GM12864 (cell line): ENCODE data around the gene ZDHHC1.
"Not testable (repeated sequence)": the region's sequence is repeated elsewhere in the genome, so short reads cannot be mapped to it uniquely, and the experiment has no call there.

Source experiments
- DNase-seq: peaks from one replicate; pipeline ENCODE4 v3.0.0-alpha.2; 2011; ENCODE audit warnings: low read depth
- H3K4me3 ChIP-seq: 2 replicates; pipeline ENCODE4 v1.5.1; 2011; ENCODE audit warnings: mild to moderate bottlenecking, low read depth, low read length, control low read depth
- TF ChIP-seq, protein P1 (sequence below): IDR thresholded peaks from 2 replicates; pipeline ENCODE4 v1.5.1; 2011; ENCODE audit warnings: low read depth, mild to moderate bottlenecking, moderate library complexity, low read length, control low read depth, inconsistent platforms; ENCODE audit errors: missing control alignments

The ZDHHC1 gene

DNA sequence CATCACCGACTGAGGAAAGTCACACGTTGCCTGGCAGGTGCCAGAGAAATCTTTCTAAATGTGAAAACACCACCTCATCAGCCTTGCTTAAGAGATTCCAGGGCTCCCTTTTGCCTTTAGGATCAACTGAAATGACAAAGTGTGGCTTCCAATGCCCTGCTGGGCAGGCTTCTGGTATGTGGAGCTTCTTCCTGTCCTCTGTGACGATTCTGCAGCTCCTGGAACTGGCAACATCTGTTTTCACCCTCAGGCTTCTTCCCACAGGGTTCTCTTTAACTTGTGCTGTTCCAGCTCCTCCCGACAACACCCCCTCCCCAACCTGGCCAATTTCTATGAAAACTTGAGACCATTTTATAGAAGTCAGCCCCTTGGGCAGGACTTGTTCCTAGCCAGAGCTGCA, 4.8 kb upstream of the ZDHHC1 start:
- DNase-seq, result no peak
- H3K4me3 ChIP-seq, result no peak overlapping the region
- TF ChIP-seq, protein P1, sequence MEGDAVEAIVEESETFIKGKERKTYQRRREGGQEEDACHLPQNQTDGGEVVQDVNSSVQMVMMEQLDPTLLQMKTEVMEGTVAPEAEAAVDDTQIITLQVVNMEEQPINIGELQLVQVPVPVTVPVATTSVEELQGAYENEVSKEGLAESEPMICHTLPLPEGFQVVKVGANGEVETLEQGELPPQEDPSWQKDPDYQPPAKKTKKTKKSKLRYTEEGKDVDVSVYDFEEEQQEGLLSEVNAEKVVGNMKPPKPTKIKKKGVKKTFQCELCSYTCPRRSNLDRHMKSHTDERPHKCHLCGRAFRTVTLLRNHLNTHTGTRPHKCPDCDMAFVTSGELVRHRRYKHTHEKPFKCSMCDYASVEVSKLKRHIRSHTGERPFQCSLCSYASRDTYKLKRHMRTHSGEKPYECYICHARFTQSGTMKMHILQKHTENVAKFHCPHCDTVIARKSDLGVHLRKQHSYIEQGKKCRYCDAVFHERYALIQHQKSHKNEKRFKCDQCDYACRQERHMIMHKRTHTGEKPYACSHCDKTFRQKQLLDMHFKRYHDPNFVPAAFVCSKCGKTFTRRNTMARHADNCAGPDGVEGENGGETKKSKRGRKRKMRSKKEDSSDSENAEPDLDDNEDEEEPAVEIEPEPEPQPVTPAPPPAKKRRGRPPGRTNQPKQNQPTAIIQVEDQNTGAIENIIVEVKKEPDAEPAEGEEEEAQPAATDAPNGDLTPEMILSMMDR, result no peak

DNA sequence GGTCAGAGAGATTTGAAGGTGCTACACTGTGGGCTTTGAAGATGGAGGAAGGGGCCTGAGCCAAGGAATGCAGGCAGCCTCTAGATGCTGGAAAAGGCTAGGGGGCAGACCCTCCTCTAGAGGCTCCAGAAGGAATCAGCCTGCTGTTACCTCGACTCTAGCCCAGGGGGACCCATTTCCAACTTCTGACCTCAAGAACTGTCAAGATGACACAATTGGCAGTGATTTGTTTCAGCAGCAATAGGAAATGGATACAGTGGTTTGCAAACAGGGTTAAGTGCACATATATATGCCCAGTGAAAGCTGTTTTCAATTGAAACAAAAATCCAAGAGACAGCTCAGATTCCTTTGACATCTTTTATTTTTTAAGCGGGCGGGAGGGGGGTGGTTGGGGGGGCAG, 3.7 kb upstream of the ZDHHC1 start:
- TF ChIP-seq, protein P1, result no peak
- no peak overlapping the region for H3K4me3 ChIP-seq
- DNase-seq, result no peak

DNA sequence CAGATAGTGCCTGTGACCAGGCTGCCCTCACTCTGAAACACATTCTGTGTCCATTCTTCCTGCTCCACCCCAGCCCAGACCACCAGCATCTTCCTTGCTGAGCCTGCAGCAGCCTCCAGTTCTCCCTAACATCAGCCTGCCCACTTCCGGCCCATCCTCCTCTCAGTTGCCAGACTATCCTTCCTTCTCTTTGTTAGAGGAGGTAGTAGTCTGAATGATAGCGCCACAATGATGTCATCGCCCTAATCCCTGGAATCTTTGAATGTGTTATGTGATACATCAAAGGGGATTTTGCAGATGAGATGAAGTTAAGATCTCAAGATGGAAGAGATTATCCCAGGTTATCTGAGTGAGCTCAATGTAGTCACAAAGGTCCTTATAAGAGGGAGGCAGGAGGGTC, 3.2 kb upstream of the ZDHHC1 start:
- H3K4me3 ChIP-seq, result no peak overlapping the region
- no peak for DNase-seq
- TF ChIP-seq, protein P1, result no peak

DNA sequence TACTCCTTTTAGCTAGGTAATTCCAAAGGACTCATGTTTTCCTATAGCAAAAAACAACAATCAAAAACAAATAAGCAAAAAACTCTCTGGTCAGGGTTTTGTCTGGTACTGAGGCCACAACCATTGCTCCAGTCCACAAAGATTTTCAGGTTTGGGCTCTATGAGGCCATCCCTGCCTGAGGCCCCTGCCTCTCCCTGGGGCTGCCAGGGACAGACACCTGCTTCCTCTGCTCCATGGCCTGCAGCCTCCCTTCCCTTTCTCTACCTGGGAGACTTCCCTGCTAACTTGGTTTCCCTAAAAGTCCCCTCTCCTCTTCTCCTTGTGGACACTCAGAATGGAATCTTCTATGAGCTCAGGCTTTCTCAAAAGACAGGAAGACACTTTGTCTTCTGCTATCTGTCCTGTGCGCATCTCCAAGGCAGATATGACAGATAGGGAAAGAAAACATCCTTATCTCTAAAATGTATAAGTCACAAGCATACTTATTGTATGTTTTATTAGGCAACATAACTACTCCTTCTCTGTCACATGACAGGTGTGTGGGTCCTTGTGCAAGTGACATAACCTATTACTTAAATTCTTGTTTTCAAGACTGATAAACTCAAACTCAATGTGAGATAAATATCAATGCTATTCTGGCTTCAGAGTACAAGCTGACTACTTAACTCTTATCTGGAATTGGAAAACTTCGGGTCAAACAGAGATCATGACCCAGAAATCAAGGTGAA, 1.2 kb upstream of the ZDHHC1 start:
- no peak for DNase-seq
- H3K4me3 ChIP-seq, result no peak overlapping the region
- TF ChIP-seq, protein P1, result no peak

DNA sequence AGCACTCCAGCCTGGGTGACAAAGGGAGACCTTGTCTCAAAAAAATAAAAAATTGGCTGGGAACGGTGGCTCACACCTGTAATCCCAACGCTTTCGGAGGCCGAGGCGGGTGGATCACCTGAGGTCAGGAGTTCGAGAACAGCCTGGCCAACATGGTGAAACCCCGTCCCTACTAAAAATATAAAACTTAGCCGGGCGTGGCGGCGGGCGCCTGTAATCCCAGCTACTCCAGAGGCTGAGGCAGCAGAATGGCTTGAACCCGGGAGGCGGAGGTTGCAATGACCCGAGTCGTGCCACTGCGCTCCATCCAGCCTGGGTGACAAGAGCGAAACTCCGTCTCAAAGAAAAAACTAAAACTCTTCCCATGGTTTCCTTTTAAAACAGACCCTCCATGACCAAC, 856 bp downstream of the ZDHHC1 start:
- H3K4me3 ChIP-seq, result peak overlapping the region; percentile 59; the same call in 1 of the 2 replicates
- not testable (repeated sequence) for DNase-seq

DNA sequence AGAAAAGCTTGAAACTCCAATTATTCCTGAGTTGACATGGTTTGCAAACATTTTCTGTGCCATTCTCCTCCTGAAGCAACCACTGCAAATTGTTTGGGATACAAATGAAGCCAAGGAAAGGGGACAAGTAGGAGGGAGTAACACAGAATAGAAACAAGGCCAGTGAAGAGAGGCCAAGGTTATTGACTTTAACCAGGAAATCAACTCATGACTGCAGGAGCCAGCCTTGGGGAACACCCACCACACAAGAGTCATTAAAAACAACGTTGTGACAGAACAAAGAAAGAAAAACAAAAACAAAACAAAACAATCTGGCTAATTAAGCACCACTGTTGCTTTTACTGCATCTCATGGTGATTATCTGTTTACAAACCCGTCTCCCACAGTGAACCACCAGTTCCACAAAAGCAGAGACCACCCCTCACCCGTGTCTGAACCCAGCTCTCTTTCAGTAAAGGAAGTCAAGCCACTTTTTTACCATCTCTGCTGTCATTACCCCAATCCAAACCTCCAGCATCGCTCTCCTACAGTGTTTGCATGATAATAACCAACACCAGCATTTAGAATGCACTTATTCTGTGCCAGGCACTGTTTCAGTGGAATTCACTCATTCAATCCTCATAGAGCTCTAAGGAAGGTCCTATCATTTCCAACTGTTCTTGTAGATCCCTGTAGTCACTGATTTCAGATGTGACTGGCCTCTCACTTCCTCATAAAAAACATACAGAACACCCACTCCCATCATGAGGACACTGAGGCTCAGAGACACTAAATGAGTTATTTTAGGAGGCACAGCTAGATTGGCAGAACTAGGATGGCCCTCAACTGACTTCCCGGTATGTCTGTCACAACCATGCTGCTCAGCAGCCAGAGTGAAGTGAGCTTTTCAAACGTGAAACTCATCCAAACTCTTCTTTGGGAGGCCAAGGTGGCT, 2.0 kb downstream of the ZDHHC1 start:
- TF ChIP-seq, protein P1, result no peak
- H3K4me3 ChIP-seq, result no peak overlapping the region
- no peak for DNase-seq

DNA sequence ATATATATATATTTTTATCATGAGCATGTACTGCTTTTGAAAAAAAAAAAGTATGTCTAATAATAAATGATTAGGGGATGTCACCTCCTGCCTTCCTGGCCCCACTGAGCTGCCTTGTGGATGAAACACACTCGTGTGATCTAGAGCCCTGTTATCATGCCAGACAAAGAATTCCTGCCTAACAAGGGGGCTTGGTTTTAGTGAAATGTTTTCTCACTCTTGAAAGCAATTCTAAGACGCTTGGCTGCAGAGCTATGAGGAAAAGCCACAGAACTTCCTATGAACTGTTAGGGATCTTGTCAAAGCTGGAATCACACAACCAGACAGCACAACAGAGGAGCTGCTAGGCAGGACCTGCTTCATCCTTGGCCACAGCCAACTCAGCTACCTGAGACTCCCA, 4.0 kb downstream of the ZDHHC1 start:
- TF ChIP-seq, protein P1, result no peak
- H3K4me3 ChIP-seq, result no peak overlapping the region
- no peak for DNase-seq
